ENCODE data around the gene DNAH14.

Gene DNAH14

GRCh38 chr1:225418059-225418458 lies 488.6 kb downstream of the DNAH14 start:
- no peak for DNase-seq (ENCODE audit: low spot score)
- in situ Hi-C loops (cut with MboI; ENCODE audit: low pct_unique_long_range_greater_than_20kb, low sequenced_read_pairs, unreplicated experiment), result no loop called here

GRCh38 chr1:225418598-225418997 lies 489.1 kb downstream of the DNAH14 start:
- no peak for DNase-seq (ENCODE audit: low spot score)
- in situ Hi-C loops (cut with MboI; ENCODE audit: low pct_unique_long_range_greater_than_20kb, low sequenced_read_pairs, unreplicated experiment), result no loop called here
- no peak for TF ChIP-seq CTCF (IDR thresholded peaks at IDR 0.05; ENCODE audit: extremely low read depth, insufficient read depth, missing control alignments)

More at GRCh38 chr1:225418059-225418458, 488.6 kb downstream of the DNAH14 start:
- TF ChIP-seq CTCF (IDR thresholded peaks at IDR 0.05; ENCODE audit: extremely low read depth, insufficient read depth, missing control alignments), result no peak

- no peak for DNase-seq (ENCODE audit: low spot score)
- in situ Hi-C loops (cut with MboI; ENCODE audit: low pct_unique_long_range_greater_than_20kb, low sequenced_read_pairs, unreplicated experiment), result no loop called here
- TF ChIP-seq CTCF (IDR thresholded peaks at IDR 0.05; ENCODE audit: extremely low read depth, insufficient read depth, missing control alignments), result no peak
These were observed 492.6 kb downstream of the DNAH14 start for GRCh38 chr1:225422031-225422605.

GRCh38 chr1:225422795-225423517 lies 493.5 kb downstream of the DNAH14 start:
- in situ Hi-C loops (cut with MboI; ENCODE audit: low pct_unique_long_range_greater_than_20kb, low sequenced_read_pairs, unreplicated experiment), result no loop called here
- DNase-seq (ENCODE audit: low spot score), result no peak
- no peak for TF ChIP-seq CTCF (IDR thresholded peaks at IDR 0.05; ENCODE audit: extremely low read depth, insufficient read depth, missing control alignments)

- no peak for TF ChIP-seq CTCF (IDR thresholded peaks at IDR 0.05; ENCODE audit: extremely low read depth, insufficient read depth, missing control alignments)
- in situ Hi-C loops (cut with MboI; ENCODE audit: low pct_unique_long_range_greater_than_20kb, low sequenced_read_pairs, unreplicated experiment), result no loop called here
- DNase-seq (ENCODE audit: low spot score), result no peak
These were observed 494.0 kb downstream of the DNAH14 start for GRCh38 chr1:225423518-225423855.

- in situ Hi-C loops (cut with MboI; ENCODE audit: low pct_unique_long_range_greater_than_20kb, low sequenced_read_pairs, unreplicated experiment), result no loop called here
- DNase-seq (ENCODE audit: low spot score), result no peak
- no peak for TF ChIP-seq CTCF (IDR thresholded peaks at IDR 0.05; ENCODE audit: extremely low read depth, insufficient read depth, missing control alignments)
These were observed 495.2 kb downstream of the DNAH14 start for GRCh38 chr1:225424562-225425200.
